DOHH2 (cell line): ENCODE data around the gene RBM20.

Experiments
- H3F3A ChIP-seq: fragments of 200-600 bp; sonication (generic), shearing (Covaris generic); 2 replicates; pipeline ENCODE4 v1.6.0; 2016; ENCODE audit warnings: antibody characterized with exemption, mild to moderate bottlenecking; ENCODE audit not compliant: control insufficient read depth, insufficient read depth
- H3K27ac ChIP-seq: fragments of 200-600 bp; sonication (generic); 2 replicates; pipeline ENCODE4 v1.5.1; 2014; ENCODE audit warnings: low read depth, mild to moderate bottlenecking, low read length, moderate library complexity
- H3K27me3 ChIP-seq: fragments of 200-600 bp; sonication (generic); 2 replicates; pipeline ENCODE4 v1.6.1; 2014; ENCODE audit warnings: mild to moderate bottlenecking, low read length, mixed read lengths; ENCODE audit not compliant: control insufficient read depth
- H3K36me3 ChIP-seq: fragments of 200-600 bp; sonication (generic); 2 replicates; pipeline ENCODE4 v1.6.1; 2014; ENCODE audit warnings: mild to moderate bottlenecking, low read length, moderate library complexity, mixed read lengths; ENCODE audit not compliant: control insufficient read depth
- H3K4me1 ChIP-seq: fragments of 200-600 bp; sonication (generic); 2 replicates; pipeline ENCODE4 v1.6.1; 2014; ENCODE audit warnings: mild to moderate bottlenecking, low read length, mixed read lengths; ENCODE audit not compliant: control insufficient read depth
- H3K4me2 ChIP-seq: fragments of 200-600 bp; sonication (generic); 2 replicates; pipeline ENCODE4 v1.6.0; 2014; ENCODE audit warnings: mild to moderate bottlenecking, low read length, moderate library complexity
- H3K4me3 ChIP-seq: fragments of 200-600 bp; sonication (generic); 2 replicates; pipeline ENCODE4 v1.5.1; 2014; ENCODE audit warnings: mild to moderate bottlenecking, low read length, mixed read lengths
- H3K79me2 ChIP-seq: fragments of 200-600 bp; sonication (generic); 2 replicates; pipeline ENCODE4 v1.6.1; 2014; ENCODE audit warnings: mild to moderate bottlenecking, low read length, mixed read lengths; ENCODE audit not compliant: control insufficient read depth
- H3K9me2 ChIP-seq: fragments of 200-600 bp; sonication (generic); replicated peaks from 2 replicates; pipeline ENCODE4 v1.6.1; 2014; ENCODE audit warnings: mild to moderate bottlenecking, low read length, mixed read lengths; ENCODE audit not compliant: control insufficient read depth
- H3K9me3 ChIP-seq: fragments of 200-600 bp; sonication (generic); 2 replicates; pipeline ENCODE4 v1.6.1; 2014; ENCODE audit warnings: antibody characterized with exemption, low read length, mixed read lengths; ENCODE audit not compliant: control insufficient read depth, insufficient read depth
- H4K20me1 ChIP-seq: fragments of 200-600 bp; sonication (generic); 2 replicates; pipeline ENCODE4 v1.6.0; 2014; ENCODE audit warnings: low read depth, mild to moderate bottlenecking, antibody characterized with exemption, low read length, moderate library complexity; ENCODE audit not compliant: control insufficient read depth, insufficient read depth
- EZH2phosphoT487 ChIP-seq: fragments of 200-600 bp; sonication (generic); IDR thresholded peaks from 2 replicates; pipeline ENCODE4 v1.6.1; 2017; ENCODE audit warnings: borderline replicate concordance, mild to moderate bottlenecking, antibody characterized with exemption, low read length, moderate library complexity, mixed read lengths
- TF ChIP-seq, protein P1 (sequence below): fragments of 200-600 bp; sonication (generic); IDR thresholded peaks from one replicate; pipeline ENCODE4 v1.5.1; 2014; ENCODE audit warnings: antibody characterized with exemption, mild to moderate bottlenecking, low read depth, low read length; ENCODE audit not compliant: poor library complexity, severe bottlenecking

RBM20 gene

DNA sequence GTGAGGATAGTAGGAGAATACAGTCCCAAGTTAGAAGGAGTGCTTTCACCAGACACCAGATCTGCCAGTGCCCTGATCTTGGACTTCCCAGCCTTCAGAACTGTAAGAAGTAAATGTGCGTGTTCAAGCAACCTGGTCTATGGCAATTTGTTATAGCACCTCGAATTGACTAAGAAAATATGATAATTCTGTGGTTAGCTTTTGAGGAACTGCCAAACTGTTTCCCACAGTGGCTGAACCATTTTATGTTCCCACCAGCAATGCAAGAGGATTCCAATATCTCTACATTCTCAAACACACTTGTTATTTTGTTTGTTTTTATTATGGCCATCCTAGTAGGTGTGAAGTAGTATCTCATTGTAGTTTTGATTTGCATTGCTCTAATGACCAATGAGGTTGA is 47.0 kb downstream of the RBM20 start:
- Histone ChIP-seq H3F3A (no peaks in the 10 kb centered on the region), H3K36me3 (no peaks in the 10 kb centered on the region), H3K27me3 (no peaks in the 10 kb centered on the region), H3K27ac (no peak overlapping the region), H3K9me2 (no peaks in the 10 kb centered on the region), H3K4me1 (no peaks in the 10 kb centered on the region), H4K20me1 (no peaks in the 10 kb centered on the region), H3K9me3 (peaks cover 18% of the 10 kb centered on the region), H3K4me3 (no peak overlapping the region), H3K79me2 (no peaks in the 10 kb centered on the region), H3K4me2 (no peak overlapping the region)
- TF ChIP-seq EZH2phosphoT487: no peak
- TF ChIP-seq, protein P1, sequence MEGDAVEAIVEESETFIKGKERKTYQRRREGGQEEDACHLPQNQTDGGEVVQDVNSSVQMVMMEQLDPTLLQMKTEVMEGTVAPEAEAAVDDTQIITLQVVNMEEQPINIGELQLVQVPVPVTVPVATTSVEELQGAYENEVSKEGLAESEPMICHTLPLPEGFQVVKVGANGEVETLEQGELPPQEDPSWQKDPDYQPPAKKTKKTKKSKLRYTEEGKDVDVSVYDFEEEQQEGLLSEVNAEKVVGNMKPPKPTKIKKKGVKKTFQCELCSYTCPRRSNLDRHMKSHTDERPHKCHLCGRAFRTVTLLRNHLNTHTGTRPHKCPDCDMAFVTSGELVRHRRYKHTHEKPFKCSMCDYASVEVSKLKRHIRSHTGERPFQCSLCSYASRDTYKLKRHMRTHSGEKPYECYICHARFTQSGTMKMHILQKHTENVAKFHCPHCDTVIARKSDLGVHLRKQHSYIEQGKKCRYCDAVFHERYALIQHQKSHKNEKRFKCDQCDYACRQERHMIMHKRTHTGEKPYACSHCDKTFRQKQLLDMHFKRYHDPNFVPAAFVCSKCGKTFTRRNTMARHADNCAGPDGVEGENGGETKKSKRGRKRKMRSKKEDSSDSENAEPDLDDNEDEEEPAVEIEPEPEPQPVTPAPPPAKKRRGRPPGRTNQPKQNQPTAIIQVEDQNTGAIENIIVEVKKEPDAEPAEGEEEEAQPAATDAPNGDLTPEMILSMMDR: no peak

GRCh38 chr10:110694263-110694662 is 50.1 kb downstream of the RBM20 start:
- H3K36me3 ChIP-seq: no peaks in the 10 kb centered on the region
- no peaks in the 10 kb centered on the region for H3K4me1 ChIP-seq
- H4K20me1 ChIP-seq: no peaks in the 10 kb centered on the region
- H3K4me3 ChIP-seq: no peak overlapping the region
- peaks cover 16% of the 10 kb centered on the region for H3K9me3 ChIP-seq
- H3F3A ChIP-seq: no peaks in the 10 kb centered on the region
- no peak overlapping the region for H3K4me2 ChIP-seq
- H3K27me3 ChIP-seq: no peaks in the 10 kb centered on the region
- no peak overlapping the region for H3K27ac ChIP-seq
- no peaks in the 10 kb centered on the region for H3K79me2 ChIP-seq
- TF ChIP-seq EZH2phosphoT487: no peak
- TF ChIP-seq, protein P1: no peak
- no peaks in the 10 kb centered on the region for H3K9me2 ChIP-seq

DNA sequence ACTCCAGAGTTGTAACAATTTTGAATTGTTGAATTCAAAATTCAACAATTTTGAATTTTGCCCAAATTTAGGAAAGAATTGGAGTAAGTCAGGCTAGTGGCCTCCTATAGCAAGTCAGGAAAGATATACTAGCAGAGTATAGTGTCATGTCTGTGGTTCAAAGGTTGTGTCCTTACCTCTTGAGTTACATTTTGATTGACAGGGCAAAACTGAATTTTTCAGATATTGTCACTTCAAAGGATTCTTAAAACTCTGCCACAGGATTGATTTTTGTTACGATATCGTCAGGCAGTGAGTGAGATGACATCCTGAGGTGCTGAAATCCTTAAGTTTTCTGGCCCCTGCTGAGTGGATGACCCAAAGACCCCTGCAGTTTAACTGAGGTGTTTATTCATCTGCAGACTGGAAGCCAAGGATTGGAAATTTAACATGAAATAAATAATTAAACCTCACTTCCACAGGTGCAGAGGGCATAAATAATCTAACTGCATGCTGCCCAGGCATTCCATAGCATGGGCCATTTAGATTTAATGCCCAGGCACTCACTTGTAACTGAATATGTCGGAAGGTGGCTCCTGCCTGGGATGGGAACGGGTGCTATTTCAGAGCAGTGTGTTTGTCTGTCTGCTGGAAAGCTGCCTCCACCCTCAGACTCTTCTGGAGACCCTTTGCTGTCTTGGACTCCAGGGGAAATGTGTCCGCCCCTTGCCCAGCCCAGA is 50.8 kb downstream of the RBM20 start:
- H3K79me2 ChIP-seq: no peaks in the 10 kb centered on the region
- H3F3A ChIP-seq: no peaks in the 10 kb centered on the region
- H3K4me2 ChIP-seq: no peak overlapping the region
- H3K36me3 ChIP-seq: no peaks in the 10 kb centered on the region
- no peaks in the 10 kb centered on the region for H3K9me2 ChIP-seq
- H3K9me3 ChIP-seq: peaks cover 15% of the 10 kb centered on the region
- no peak overlapping the region for H3K27ac ChIP-seq
- no peaks in the 10 kb centered on the region for H3K4me1 ChIP-seq
- H3K4me3 ChIP-seq: no peak overlapping the region
- no peaks in the 10 kb centered on the region for H4K20me1 ChIP-seq
- TF ChIP-seq EZH2phosphoT487: no peak
- TF ChIP-seq, protein P1: no peak
- no peaks in the 10 kb centered on the region for H3K27me3 ChIP-seq

GRCh38 chr10:110695539-110695886 is 51.4 kb downstream of the RBM20 start:
- no peak overlapping the region for H3K4me2 ChIP-seq
- no peaks in the 10 kb centered on the region for H3K36me3 ChIP-seq
- peaks cover 15% of the 10 kb centered on the region for H3K9me3 ChIP-seq
- no peaks in the 10 kb centered on the region for H3K4me1 ChIP-seq
- no peaks in the 10 kb centered on the region for H3K27me3 ChIP-seq
- H3F3A ChIP-seq: no peaks in the 10 kb centered on the region
- no peak overlapping the region for H3K27ac ChIP-seq
- H3K79me2 ChIP-seq: no peaks in the 10 kb centered on the region
- TF ChIP-seq, protein P1: no peak
- TF ChIP-seq EZH2phosphoT487: no peak
- no peaks in the 10 kb centered on the region for H3K9me2 ChIP-seq
- H4K20me1 ChIP-seq: no peaks in the 10 kb centered on the region
- no peak overlapping the region for H3K4me3 ChIP-seq
